ENCODE results near the gene TAS2R40.
A peak's percentile ranks its signal among the peaks of the same experiment; 100 is the strongest.
"Not testable (repeated sequence)": the region's sequence is repeated elsewhere in the genome, so short reads cannot be mapped to it uniquely, and the experiment has no call there.

Gene TAS2R40

DNA sequence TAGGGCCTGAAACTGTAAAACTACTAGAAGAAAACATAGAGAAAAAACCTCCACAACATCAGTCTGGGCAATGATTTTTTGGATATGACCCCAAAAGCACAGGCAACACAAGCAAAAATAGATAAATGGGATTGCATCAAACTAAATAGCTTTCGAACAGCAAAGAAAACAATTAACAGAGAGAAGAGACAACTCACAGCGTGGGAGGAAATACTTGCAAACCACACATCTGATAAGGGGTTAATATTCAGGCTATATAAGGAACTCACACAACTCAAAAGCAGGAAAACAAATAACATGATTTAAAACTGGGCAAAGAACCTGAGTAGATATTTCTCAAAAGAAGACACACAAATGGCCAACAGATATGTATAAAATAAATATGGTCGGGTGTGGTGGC lies 33.7 kb downstream of the TAS2R40 start:
- DNase-seq = no peak

DNA sequence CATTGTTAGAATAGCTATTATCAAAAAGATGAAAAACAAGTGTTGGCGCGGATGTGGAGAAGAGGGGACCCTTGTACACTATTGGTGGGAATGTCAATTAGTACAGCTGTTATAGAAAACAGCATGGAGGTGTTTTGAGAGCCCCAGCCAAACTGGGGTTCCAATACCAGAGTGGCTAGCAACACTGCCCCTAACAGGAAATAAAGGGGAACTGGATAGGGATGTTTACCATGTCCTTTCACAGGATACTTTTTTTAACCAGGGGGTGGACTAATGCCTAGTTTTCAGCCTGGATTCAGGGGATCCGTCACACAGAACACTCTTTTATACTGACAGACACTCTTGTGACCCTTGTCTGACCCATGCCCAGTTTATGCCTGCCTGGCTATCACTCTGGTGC lies 34.5 kb downstream of the TAS2R40 start:
- DNase-seq = no peak

DNA sequence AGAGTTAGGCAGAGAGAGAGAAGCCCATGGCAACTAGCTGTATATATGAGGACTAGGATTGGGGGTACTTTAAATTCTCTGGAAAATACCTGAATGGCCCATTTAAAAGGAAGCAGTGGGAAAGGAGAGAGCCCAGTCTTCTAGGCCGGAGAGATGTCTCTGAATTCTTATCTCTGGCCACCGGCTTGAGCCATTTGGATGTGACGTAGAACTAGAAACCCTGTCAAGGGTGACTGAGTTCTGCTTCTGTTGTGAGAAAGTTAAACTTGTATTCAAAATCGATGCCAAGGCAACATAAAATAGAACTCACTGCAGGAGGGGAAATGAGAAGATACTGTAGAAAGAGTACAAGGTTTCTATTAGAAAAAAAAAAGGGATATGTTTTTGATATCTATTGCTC lies 35.1 kb downstream of the TAS2R40 start:
- no peak for DNase-seq

DNA sequence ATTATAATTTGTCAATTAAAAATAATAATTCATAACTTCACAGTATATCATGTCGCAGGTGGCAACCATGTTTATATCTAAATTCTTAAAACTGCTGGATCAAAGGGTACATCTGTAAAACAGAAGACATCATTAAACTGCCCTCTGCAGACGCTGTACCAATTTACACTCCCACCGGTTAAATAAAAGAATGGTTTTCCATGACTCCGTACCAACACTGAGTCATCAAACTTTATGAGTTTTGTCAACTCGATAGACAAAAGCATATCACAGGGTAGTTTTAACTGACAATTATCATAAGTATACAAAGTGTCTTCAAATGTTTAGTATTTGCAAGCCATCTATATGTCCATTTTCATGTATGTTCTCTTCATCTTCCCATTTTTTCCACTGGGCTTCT lies 35.7 kb downstream of the TAS2R40 start:
- DNase-seq = no peak

DNA sequence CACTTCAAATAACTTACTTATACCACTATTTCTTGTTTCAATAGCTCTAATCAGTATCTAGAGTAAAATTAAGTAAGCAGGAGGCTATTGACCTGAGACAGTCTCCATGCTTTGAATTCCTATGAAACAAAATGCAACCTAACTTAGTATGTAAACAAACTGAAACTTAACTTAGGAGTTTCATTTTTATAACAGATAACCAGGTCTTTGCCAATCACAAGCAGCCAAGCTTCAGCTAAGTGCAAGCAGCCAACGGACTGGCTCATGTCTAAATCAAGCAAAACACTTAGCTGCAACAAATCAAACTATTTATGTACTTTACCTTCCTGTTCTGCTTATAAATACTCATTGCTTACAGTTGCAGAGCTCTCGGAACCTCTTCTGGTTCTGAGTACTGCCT lies 37.0 kb downstream of the TAS2R40 start:
- DNase-seq = no peak

DNA sequence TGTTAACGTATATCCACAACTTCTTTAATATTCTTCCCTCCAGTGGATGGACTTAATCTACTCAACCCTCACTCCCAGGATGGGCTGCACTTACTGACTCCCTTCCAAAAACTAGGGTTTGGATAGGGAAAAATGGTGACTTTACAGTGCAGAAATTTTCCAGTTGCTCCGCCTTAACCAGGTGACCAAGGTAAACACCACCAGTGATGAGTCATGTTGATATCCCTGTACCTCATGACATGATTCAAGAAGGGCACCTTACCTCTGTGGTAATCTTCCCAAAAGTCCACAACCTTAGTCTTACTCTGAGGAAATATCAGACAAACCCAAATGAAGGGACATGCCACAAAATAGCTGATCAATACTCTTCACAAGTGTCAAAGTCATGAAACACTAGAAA lies 37.9 kb downstream of the TAS2R40 start:
- no peak for DNase-seq

DNA sequence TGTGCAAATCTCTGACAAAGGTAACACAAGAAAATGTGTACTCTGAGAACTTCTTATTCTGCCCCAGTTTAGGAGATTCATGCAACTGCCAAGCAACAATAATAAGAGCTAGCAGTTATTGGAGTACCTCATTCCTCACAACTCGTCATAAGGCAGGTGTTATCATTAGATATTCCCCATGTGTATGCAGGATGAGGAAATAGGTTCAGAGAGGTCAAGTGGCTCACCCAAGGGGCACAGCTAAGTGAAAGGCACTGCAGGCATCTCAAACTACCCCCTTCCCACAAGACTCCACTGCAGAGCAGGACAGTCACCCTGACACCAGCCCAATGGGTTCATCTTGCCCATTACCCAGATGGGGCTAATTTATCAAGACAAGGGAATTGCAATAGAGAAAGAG lies 40.1 kb downstream of the TAS2R40 start:
- DNase-seq = no peak

DNA sequence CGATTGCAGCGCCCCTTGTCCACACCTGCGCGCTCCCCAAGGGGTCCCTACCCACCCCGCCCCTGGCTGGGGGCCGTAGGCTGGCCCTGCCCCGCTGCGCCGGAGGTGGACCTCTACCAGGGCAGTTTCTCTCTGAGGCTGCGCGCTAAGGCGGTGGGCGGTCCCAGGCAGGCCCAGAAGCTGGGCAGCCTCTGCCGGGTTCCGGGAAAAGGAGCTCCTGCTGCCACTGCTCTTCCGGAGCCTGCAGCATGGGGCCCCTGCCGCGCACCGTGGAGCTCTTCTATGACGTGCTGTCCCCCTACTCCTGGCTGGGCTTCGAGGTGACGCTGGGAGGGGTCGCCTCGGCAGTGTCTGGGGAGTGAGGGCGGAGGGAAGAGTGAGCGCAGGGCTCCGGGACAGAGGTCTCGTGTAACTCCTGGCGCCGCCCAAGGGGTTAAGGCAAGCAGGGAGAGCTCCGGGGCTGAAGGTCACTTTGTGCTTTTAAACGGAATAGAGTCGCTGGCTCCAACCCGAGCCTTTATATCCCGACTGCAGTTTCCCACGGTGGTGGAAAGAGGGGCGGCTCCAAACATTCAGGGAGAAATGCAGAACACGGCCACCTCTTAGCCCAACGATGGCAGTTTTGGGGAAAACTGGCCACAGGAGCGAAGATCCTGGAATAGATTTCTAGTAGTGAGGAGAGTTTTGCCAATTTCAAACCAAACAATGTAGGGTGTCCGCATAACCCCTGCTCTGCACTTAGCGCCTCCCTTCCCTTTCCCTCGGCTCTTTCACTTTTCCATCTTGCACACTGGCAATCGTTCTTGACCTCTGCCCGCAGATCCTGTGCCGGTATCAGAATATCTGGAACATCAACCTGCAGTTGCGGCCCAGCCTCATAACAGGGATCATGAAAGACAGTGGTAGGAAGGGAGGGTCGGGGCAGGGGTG lies 41.7 kb downstream of the TAS2R40 start, which contains the start of gene GSTK1:
GSTK1 (plus strand) TSS at position 176 of the 930 bp plus-strand sequence; CDS start at position 249, 73 bp downstream.
- peak; percentile 91 for DNase-seq

DNA sequence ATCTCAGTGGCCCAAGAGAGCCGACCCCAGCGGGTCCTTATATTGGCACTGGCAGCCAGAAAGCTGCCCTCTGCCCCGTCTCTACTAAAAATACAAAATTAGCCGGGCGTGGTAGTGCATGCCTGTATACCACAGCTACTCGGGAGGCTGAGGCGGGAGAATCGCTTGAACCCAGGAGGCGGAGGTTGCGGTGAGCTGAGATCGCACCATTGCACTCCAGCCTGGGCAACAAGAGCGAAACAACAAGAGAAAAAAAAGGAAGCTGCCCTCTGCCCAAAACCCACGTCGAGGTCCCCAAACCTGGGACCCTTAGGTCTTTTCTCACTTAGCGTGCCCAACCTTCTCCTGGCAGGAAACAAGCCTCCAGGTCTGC lies 42.3 kb downstream of the TAS2R40 start:
- DNase-seq = not testable (repeated sequence)

DNA sequence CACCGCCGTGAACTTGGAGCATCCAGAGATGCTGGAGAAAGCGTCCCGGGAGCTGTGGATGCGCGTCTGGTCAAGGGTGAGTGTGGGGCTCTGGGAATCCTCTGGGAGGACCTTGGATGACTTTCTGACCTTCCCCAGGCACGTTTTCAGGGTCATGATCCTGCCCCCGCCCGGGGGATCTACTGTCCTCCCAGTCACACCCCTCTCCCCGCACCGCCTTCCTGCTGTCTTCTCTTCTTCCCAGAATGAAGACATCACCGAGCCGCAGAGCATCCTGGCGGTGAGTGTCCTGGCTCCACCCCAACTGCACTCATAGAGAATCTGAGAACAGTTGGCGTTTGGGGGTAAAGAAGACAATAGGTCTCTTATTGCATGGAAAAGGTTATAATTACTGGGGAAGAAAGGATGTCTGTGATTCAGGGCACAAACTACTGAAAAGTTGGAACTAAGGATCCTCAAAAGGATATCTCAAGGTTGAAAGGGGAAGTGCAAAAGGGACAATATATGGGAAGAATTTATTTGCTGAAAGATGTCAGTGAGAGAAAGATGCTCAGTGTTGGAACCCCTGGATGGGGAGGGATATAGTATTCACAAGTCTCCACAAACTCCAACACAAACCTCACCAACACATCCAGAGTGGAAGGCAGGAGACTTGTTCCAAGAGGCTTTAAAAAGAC lies 43.3 kb downstream of the TAS2R40 start:
- no peak for DNase-seq

DNA sequence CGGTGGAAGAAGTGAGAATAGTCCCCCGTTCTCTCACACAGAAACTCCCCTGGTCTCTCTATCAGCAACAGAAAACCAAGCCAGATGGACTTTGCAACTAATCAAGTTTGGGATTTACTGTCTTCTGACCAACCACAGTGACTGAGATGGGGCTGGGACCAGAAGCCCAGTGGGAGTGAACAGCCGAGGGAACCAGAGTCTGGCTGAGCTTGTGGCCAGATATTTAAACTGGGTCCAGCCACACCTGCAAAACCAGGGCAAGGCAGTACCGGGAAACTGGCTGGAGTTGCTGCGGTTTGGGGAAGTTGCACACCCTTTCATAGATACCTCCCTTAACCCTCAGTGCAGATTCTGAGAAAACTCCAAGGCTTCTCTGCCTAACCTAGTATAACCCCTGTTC lies 47.4 kb downstream of the TAS2R40 start:
- no peak for DNase-seq

DNA sequence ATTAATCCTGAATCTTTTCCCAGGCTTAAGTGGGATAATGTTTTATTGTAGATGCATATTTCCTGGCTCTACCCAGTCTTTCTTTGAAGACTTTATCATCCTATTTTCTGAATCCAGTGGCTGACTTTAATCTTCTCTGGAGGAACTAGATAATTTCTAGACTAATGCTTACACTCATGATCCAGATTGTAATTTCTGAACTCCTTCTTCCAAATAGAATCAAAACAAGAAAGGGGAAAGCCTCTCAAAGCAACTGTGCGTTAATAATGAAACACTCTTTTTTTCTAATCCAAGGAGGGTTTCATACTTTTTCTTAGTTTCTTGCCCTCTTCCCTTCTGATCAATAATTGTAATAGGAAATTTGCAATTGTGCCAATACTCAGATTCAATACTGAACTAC lies 49.4 kb downstream of the TAS2R40 start:
- DNase-seq = no peak
